GM18519 (cell line): ENCODE results near the gene PCDHB3.
"Not testable (repeated sequence)": the region's sequence is repeated elsewhere in the genome, so short reads cannot be mapped to it uniquely, and the experiment has no call there.

ENCODE experiments used
- ATAC-seq: cut with Tn5 transposase; IDR thresholded peaks from one replicate; pipeline ENCODE4 v1.9.1; 2021; ENCODE audit warnings: mild to moderate bottlenecking, moderate library complexity; ENCODE audit not compliant: unreplicated experiment, low FRiP score

Gene PCDHB3

GRCh38 chr5:141100243-141100805, at the start of gene PCDHB3:
PCDHB3 (plus strand) TSS chr5:141100473; CDS start chr5:141100650, 177 bp downstream.
- ATAC-seq = no peak

- ATAC-seq = no peak
These were observed 49.4 kb upstream of the PCDHB3 start, which contains the start of gene PCDHB1 for GRCh38 chr5:141050622-141051520. PCDHB1 (plus strand) TSS chr5:141051374; CDS start chr5:141051471, 97 bp downstream.

DNA sequence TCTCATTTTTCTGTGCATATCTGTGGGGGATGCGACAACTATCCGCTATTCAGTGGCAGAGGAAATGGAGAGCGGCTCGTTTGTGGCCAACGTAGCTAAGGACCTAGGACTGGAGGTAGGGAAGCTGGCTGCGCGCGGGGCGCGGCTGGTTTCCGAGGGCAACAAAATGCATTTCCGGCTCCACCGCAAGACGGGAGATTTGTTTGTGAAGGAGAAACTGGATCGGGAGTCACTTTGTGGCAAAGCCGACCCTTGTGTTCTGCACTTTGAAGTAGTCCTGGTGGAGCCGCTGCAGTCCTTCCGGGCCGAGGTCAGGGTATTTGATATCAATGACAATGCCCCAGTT, 48.8 kb upstream of the PCDHB3 start:
- ATAC-seq = no peak

DNA sequence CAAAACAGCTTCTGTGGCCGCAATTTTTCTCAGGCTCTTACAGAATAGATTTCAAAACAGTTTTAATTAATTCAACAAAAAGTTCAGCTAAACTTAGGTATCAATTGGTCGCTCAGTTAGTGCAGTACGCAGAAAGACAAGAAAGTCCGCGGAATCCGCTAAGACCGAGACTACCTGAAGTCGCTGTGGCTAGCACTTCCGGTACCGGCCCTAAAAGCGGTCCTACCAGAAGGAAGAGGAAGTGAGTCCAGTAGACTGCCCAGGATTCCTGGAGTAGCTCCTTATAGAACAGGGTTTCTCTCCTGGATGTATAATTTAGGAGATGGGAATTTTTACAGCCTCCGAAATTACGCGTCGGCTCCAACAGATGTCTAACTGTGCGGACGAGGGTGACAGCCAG, 22.4 kb upstream of the PCDHB3 start:
- no peak for ATAC-seq

- no peak for ATAC-seq
These were observed 18.0 kb upstream of the PCDHB3 start for GRCh38 chr5:141082228-141082627.

DNA sequence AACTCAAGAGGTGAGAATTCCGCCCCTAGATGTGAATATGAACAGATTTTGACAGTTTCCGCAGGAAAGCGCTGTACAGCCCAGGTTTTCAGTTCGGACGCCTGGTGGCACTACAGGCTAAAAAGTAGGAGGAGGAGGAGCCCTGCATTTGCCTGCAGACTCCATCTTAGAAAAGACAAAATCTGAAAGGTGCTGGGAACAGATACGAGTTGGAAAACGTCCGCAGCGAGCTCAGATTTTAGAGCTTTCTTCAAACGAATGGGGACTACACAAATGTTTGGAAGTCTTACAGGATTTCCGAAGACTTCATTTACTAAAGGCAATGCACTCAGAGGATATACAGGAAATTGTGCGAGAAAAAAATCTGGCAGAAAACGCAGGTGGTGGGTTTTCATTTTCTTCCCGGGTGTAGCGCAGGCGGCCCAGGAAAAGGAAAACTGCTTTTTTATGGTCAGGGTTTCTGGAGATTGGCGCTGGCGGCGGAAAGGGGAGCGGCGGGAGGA, 15.7 kb upstream of the PCDHB3 start:
- ATAC-seq = no peak

GRCh38 chr5:141094481-141095262, 5.6 kb upstream of the PCDHB3 start, which contains the start of gene PCDHB2:
PCDHB2 (plus strand) TSS chr5:141094615; CDS start chr5:141094791, 176 bp downstream.
- ATAC-seq = no peak

- no peak for ATAC-seq
These were observed 5.0 kb upstream of the PCDHB3 start for GRCh38 chr5:141095263-141095641.

GRCh38 chr5:141096181-141096580, 4.1 kb upstream of the PCDHB3 start:
- ATAC-seq = not testable (repeated sequence)

DNA sequence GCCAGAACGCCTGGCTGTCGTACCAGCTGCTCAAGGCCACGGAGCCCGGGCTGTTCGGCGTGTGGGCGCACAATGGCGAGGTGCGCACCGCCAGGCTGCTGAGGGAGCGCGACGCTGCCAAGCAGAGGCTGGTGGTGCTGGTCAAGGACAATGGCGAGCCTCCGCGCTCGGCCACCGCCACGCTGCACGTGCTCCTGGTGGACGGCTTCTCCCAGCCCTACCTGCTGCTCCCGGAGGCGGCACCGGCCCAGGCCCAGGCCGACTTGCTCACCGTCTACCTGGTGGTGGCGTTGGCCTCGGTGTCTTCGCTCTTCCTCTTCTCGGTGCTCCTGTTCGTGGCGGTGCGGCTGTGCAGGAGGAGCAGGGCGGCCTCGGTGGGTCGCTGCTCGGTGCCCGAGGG, 3.7 kb upstream of the PCDHB3 start:
- ATAC-seq = not testable (repeated sequence)

DNA sequence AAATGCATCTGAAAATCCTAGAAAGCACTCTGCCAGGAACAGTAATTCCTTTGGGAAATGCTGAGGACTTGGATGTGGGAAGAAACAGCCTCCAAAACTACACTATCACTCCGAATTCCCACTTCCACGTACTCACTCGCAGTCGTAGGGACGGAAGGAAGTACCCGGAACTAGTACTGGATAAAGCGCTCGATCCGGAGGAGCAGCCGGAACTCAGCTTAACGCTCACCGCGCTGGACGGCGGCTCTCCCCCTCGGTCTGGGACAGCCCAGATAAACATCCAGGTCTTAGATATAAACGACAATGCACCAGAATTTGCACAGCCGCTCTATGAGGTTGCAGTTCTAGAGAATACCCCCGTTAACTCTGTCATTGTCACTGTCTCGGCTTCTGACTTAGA, 786 bp downstream of the PCDHB3 start:
- ATAC-seq = no peak

- ATAC-seq = not testable (repeated sequence)
These were observed 1.8 kb downstream of the PCDHB3 start for GRCh38 chr5:141102070-141102469.

DNA sequence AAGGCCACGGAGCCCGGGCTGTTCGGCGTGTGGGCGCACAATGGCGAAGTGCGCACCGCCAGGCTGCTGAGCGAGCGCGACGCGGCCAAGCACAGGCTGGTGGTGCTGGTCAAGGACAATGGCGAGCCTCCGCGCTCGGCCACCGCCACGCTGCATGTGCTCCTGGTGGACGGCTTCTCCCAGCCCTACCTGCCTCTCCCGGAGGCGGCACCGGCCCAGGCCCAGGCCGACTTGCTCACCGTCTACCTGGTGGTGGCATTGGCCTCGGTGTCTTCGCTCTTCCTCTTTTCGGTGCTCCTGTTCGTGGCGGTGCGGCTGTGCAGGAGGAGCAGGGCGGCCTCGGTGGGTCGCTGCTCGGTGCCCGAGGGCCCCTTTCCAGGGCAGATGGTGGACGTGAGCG, 2.2 kb downstream of the PCDHB3 start:
- not testable (repeated sequence) for ATAC-seq

DNA sequence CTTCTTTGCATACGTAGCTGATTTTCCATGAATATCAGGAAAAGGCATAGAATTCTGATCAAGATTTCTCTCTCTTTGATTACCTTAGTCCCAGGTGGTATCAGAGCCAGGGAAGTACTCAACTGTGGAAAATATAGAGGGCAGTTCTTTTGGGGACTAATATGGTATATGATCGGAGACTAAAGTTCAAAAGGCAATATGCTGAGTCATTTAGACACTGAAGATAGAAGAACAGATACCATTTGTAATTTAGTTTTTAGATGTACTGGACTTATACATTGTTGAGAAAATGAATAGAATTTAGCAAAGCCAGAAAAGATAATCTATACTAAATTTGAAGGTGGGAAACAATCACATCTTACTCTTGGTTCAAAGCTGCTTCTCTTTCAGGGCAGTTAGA, 5.1 kb downstream of the PCDHB3 start:
- no peak for ATAC-seq

DNA sequence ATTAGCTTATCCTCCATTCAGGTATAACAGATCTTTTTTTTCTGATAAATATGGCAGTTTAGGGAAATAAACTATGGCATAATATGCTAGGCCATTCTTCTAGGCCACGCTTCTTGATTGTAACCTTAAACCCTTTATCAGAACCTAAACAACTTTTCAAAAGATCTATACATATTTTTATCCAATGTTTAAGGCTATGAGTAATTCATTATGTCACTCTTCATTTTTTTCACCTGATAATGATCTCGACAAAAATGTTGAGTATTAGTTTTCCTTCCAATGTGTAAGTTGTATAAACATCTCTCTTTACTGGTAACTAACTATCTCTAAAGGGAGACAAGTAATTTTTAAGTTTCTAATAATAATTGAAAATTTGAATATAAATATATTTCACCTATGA, 19.0 kb downstream of the PCDHB3 start:
- ATAC-seq = no peak

- ATAC-seq = no peak
These were observed 21.3 kb downstream of the PCDHB3 start, which contains the start of gene PCDHB4 for GRCh38 chr5:141121563-141121962. PCDHB4 (plus strand) TSS chr5:141121818; CDS start chr5:141121999, 181 bp downstream.

DNA sequence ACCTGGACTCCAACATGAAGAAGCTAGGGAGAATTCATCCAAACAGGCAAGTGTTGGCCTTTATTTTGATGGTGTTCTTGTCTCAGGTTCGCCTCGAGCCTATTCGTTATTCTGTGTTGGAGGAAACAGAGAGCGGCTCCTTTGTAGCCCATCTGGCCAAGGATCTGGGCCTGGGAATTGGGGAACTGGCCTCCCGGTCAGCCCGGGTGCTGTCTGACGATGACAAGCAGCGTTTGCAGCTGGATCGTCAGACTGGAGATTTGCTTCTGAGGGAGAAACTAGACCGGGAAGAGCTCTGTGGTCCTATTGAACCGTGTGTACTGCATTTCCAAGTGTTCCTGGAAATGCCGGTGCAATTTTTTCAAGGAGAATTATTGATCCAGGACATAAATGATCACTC, 21.7 kb downstream of the PCDHB3 start:
- no peak for ATAC-seq

GRCh38 chr5:141123396-141124135, 23.3 kb downstream of the PCDHB3 start:
- ATAC-seq = not testable (repeated sequence)

DNA sequence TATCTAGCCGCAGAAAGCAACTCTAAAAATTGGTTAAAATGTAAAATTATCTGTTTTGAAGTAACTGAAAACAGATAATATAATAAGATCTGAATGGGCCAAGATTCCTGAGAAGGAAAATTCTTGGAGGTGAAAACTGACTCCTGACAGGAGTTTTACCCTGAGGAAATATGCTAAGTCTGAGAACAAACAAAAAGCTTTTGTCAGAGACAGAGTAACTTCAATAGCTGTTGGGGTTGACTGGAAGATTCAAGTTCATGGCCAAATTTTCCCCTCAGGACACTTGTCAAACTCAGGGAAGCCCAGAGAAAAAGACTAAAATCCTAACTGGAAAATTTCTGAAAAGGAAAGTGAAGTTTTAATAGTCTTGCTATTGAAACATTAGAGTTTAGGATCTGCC, 27.0 kb downstream of the PCDHB3 start:
- ATAC-seq = no peak
